ENCODE measurements around the gene SCAF11. TPM values are rescaled to one million over a fixed set of nuclear protein-coding genes. Genes with fewer than 3 reads are reported as not detected.
A peak's percentile ranks its signal among the peaks of the same experiment; 100 is the strongest.
"Not testable (repeated sequence)": the region's sequence is repeated elsewhere in the genome, so short reads cannot be mapped to it uniquely, and the experiment has no call there.

Gene SCAF11, protein sequence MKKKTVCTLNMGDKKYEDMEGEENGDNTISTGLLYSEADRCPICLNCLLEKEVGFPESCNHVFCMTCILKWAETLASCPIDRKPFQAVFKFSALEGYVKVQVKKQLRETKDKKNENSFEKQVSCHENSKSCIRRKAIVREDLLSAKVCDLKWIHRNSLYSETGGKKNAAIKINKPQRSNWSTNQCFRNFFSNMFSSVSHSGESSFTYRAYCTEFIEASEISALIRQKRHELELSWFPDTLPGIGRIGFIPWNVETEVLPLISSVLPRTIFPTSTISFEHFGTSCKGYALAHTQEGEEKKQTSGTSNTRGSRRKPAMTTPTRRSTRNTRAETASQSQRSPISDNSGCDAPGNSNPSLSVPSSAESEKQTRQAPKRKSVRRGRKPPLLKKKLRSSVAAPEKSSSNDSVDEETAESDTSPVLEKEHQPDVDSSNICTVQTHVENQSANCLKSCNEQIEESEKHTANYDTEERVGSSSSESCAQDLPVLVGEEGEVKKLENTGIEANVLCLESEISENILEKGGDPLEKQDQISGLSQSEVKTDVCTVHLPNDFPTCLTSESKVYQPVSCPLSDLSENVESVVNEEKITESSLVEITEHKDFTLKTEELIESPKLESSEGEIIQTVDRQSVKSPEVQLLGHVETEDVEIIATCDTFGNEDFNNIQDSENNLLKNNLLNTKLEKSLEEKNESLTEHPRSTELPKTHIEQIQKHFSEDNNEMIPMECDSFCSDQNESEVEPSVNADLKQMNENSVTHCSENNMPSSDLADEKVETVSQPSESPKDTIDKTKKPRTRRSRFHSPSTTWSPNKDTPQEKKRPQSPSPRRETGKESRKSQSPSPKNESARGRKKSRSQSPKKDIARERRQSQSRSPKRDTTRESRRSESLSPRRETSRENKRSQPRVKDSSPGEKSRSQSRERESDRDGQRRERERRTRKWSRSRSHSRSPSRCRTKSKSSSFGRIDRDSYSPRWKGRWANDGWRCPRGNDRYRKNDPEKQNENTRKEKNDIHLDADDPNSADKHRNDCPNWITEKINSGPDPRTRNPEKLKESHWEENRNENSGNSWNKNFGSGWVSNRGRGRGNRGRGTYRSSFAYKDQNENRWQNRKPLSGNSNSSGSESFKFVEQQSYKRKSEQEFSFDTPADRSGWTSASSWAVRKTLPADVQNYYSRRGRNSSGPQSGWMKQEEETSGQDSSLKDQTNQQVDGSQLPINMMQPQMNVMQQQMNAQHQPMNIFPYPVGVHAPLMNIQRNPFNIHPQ (N-terminal part only)
- 100 to 1,000 TPM; 114 TPM for total RNA-seq

DNA sequence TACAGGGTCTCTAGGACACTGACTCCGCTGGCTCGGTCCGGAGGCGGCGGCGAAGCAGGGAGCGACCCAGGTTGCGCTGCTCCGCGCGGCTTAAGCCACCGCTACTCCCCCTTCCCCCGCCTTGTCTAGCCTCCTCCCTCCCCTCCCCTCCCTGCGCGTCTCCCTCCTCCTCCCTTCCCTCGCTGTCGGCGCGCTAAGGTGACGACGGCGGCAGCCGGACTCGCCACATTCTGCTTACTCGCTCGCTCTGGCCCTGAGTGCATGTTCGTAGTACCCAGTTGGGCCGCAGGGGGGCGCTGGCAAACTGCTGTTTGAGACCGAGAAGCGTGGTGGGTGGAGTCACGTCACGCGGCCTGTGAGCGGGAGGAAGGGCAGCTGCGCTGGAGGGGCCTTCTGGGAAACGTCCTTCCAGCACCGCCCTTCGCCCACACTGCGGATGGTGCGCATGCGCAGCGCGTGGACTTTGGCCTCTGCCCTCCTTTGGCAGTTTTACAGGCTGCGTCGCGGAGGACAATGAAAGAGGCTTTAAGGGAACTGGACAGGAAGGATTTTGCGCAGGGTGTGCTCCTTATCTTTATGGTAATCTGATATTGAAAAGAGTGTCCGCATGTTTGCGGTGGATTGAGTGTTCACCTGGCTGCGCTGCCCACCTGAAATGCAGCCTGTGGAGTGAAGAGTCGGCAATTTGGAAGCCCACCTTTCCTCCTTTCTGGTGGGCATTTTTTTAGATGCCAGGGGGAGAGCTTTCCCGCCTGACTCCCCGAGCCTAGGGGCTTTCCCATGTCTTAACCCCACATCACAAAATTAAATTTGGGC lies at the start of gene SCAF11:
Gene SCAF11 (minus strand): TSS at position 107 of the 816 bp plus-strand sequence. CDS start 26,407 bp downstream, outside the sequence.
- Histone ChIP-seq H3K4me1 (peaks cover 0 to 37% of the 10 kb centered on the region in 2 donors), H3K4me3 (peak within 1 kb of the TSS; percentile 63 to 75), H3K9me3 (no peaks in the 10 kb centered on the region), H3K36me3 (peaks cover 4% of the 10 kb centered on the region), H3K27me3 (no peaks in the 10 kb centered on the region), H3K27ac (peak within 1 kb of the TSS; percentile 97 to 99)
- DNase-seq (ENCODE audit: low spot score) = peak; percentile 100
- TF ChIP-seq, protein P1, sequence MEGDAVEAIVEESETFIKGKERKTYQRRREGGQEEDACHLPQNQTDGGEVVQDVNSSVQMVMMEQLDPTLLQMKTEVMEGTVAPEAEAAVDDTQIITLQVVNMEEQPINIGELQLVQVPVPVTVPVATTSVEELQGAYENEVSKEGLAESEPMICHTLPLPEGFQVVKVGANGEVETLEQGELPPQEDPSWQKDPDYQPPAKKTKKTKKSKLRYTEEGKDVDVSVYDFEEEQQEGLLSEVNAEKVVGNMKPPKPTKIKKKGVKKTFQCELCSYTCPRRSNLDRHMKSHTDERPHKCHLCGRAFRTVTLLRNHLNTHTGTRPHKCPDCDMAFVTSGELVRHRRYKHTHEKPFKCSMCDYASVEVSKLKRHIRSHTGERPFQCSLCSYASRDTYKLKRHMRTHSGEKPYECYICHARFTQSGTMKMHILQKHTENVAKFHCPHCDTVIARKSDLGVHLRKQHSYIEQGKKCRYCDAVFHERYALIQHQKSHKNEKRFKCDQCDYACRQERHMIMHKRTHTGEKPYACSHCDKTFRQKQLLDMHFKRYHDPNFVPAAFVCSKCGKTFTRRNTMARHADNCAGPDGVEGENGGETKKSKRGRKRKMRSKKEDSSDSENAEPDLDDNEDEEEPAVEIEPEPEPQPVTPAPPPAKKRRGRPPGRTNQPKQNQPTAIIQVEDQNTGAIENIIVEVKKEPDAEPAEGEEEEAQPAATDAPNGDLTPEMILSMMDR (IDR thresholded peaks at IDR 0.05) = peak; percentile 95 to 96

- not testable (repeated sequence) for H3K9me3 ChIP-seq, H3K4me3 ChIP-seq
Observed at GRCh38 chr12:46037066-46037465, 46.7 kb upstream of the SCAF11 start.

DNA sequence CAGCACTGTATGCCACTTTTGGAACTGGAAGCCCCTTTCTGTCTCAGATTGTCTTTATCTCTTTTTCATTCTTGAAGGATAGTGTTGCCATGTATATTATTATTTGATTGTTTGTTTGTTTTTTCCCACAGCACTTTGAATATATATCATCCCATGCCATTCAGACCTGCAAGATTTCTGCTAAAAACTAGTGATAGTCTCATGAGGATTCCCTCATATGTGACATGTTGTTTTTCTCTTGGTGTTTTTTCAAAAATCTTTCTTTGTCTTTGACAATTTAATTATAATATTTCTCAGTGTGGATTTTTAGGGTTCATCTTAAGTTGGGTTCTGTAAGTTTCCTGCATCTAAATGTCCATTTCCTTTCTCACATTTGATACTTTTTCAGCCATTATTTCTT lies 36.8 kb upstream of the SCAF11 start:
- Histone ChIP-seq H3K9me3 (peaks cover 10 to 69% of the 10 kb centered on the region in 2 donors), H3K4me3 (no peak overlapping the region), H3K36me3 (no peaks in the 10 kb centered on the region), H3K27me3 (no peaks in the 10 kb centered on the region), H3K27ac (no peak overlapping the region), H3K4me1 (no peaks in the 10 kb centered on the region)
- DNase-seq (ENCODE audit: low spot score) = no peak
- TF ChIP-seq, protein P1 (IDR thresholded peaks at IDR 0.05) = no peak

More at GRCh38 chr12:46037066-46037465, 46.7 kb upstream of the SCAF11 start:
- not testable (repeated sequence) for H3K27ac ChIP-seq; H3K27me3 ChIP-seq; H3K4me1 ChIP-seq; DNase-seq (ENCODE audit: low spot score); H3K36me3 ChIP-seq

- no peak overlapping the region for H3K4me3 ChIP-seq
- TF ChIP-seq, protein P1 (IDR thresholded peaks at IDR 0.05) = no peak
Observed at GRCh38 chr12:46024099-46024498, 33.7 kb upstream of the SCAF11 start.

GRCh38 chr12:46020768-46021167 lies 30.4 kb upstream of the SCAF11 start:
- no peak for DNase-seq (ENCODE audit: low spot score)
- Histone ChIP-seq H3K36me3 (no peaks in the 10 kb centered on the region), H3K4me1 (no peaks in the 10 kb centered on the region), H3K4me3 (no peak overlapping the region), H3K27me3 (no peaks in the 10 kb centered on the region), H3K27ac (no peak overlapping the region), H3K9me3 (peaks cover 4 to 45% of the 10 kb centered on the region in 2 donors)
- TF ChIP-seq, protein P1 (IDR thresholded peaks at IDR 0.05) = no peak

More at GRCh38 chr12:46024099-46024498, 33.7 kb upstream of the SCAF11 start:
- Histone ChIP-seq H3K4me1 (no peaks in the 10 kb centered on the region), H3K36me3 (no peaks in the 10 kb centered on the region), H3K27ac (no peak overlapping the region), H3K27me3 (no peaks in the 10 kb centered on the region), H3K9me3 (peaks cover 10 to 75% of the 10 kb centered on the region in 2 donors)
- DNase-seq (ENCODE audit: low spot score) = no peak

DNA sequence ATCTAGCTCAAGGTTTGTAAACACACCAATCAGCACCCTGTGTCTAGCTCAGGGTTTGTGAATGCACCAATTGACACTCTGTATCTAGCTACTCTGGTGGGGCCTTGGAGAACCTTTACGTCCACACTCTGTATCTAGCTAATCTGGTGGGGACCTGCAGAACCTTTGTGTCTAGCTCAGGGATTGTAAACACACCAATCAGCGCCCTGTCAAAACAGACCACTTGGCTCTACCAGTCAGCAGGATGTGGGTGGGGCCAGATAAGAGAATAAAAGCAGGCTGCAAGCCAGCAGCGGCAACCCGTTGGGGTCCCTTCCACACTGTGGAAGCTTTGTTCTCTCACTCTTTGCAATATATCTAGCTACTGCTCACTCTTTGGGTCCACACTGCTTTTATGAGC lies 28.3 kb upstream of the SCAF11 start:
- peaks cover 0 to 27% of the 10 kb centered on the region in 2 donors for H3K9me3 ChIP-seq

GRCh38 chr12:46017866-46018375 lies 27.5 kb upstream of the SCAF11 start:
- not testable (repeated sequence) for DNase-seq (ENCODE audit: low spot score); H3K4me1 ChIP-seq; H3K27ac ChIP-seq; H3K27me3 ChIP-seq; H3K4me3 ChIP-seq; H3K36me3 ChIP-seq
- peaks cover 0 to 19% of the 10 kb centered on the region in 2 donors for H3K9me3 ChIP-seq

More for the DNA sequence above, 28.3 kb upstream of the SCAF11 start:
- not testable (repeated sequence) for H3K27me3 ChIP-seq; H3K36me3 ChIP-seq; H3K27ac ChIP-seq; H3K4me1 ChIP-seq; DNase-seq (ENCODE audit: low spot score); H3K4me3 ChIP-seq

Data from right atrium auricular region (tissue), 2 donors.